Measurements from ENCODE around the gene CNTNAP4. TPM values are rescaled to one million over a fixed set of nuclear protein-coding genes. Genes with fewer than 3 reads are reported as not detected.

The CNTNAP4 gene
- total and polyA plus RNA-seq, 2 of the 4 experiments (the other 2 are of a cell fraction), result not detected

DNA sequence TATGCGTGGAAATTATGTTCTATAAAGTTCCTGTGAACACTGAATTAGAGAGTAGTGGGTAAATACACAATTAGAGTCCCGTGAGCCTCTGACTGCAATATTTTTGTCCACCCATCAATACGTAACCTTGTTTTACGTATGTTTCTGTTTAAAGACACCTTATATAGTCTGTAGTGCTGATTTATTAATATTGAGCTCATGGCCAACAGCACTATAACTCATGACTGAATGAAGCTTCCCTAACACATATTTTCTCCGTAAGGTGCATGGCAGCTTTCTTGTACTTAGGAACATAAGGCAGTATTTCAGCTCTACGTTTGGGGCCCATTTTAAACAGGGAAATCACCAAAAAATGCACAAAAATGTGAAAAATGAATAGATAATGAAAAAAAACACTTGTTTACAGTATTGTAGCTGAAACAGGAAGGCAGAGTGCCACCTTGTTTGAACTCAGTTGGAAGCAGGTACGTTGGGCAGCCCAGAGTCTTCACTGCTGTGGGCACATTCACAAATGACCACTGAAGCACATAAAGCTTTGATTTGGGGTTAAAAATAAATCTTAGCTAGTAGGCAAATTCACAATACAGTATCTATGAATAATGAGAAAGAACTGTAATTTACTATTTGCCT is 108.5 kb downstream of the CNTNAP4 start:
- ChIA-PET CTCF (no interaction called here), POLR2A (ENCODE audit: unreplicated experiment) (no interaction called here)
- Histone ChIP-seq H4K8ac (ENCODE audit: low read depth in 2 of 2, low read length in 2 of 2) (no peak overlapping the region), H3K9me1 (ENCODE audit: insufficient read depth, low read length) (no peaks in the 10 kb centered on the region), H4K91ac (ENCODE audit: insufficient read depth, low read depth, low read length) (no peak overlapping the region), H2BK120ac (ENCODE audit: low read depth, low read length) (no peak overlapping the region), H4K5ac (ENCODE audit: low read depth, low read length) (no peak overlapping the region), H3K23ac (ENCODE audit: low read depth, low read length) (no peak overlapping the region), H3K4me2 (ENCODE audit: low read depth, low read length) (no peak overlapping the region), H3K4me1 (ENCODE audit: control insufficient read depth, insufficient read depth, low read length) (no peaks in the 10 kb centered on the region), H2BK5ac (ENCODE audit: low read depth, low read length, poor library complexity, severe bottlenecking) (no peak overlapping the region), H3K9me3 (ENCODE audit: control insufficient read depth, insufficient read depth, low read length) (peaks cover 2% of the 10 kb centered on the region; the same call in 1 of the 2 replicates), H3K14ac (replicated peaks; ENCODE audit: low read depth, low read length) (no peak overlapping the region), H3K27ac (ENCODE audit: insufficient read depth, low read length) (no peak overlapping the region), H2AFZ (replicated peaks; ENCODE audit: low read length, poor library complexity) (no peak overlapping the region), H4K20me1 (ENCODE audit: insufficient read depth, low read length) (no peaks in the 10 kb centered on the region), H3K18ac (ENCODE audit: low read depth, low read length) (no peak overlapping the region), H3K56ac (ENCODE audit: extremely low read depth, insufficient read depth, low read length) (no peak overlapping the region), H3K4ac (ENCODE audit: low read depth, low read length) (no peak overlapping the region), H2BK15ac (ENCODE audit: low read depth, low read length) (no peak overlapping the region), H3K27me3 (ENCODE audit: control insufficient read depth, insufficient read depth, low read length) (no peaks in the 10 kb centered on the region), H2AK5ac (ENCODE audit: low read depth, low read length) (no peak overlapping the region), H3K4me3 (ENCODE audit: insufficient read depth, low read depth, low read length) (no peak overlapping the region), H3K9ac (ENCODE audit: low read depth, low read length) (no peak overlapping the region), H3K36me3 (ENCODE audit: control insufficient read depth, insufficient read depth, low read length) (no peaks in the 10 kb centered on the region), H3K79me1 (ENCODE audit: low read depth in 1 of 2, low read length in 2 of 2) (no peaks in the 10 kb centered on the region), H2BK20ac (ENCODE audit: low read depth, low read length) (no peak overlapping the region), H2AK9ac (replicated peaks; ENCODE audit: low read depth, low read length, poor library complexity) (no peak overlapping the region)
- ATAC-seq (ENCODE audit: low read depth), result no peak
- dilution Hi-C loops (cut with HindIII; ENCODE audit: low sequenced_read_pairs, unreplicated experiment) (no loop called here), intact Hi-C loops (cut with micrococcal nuclease) (no loop called here), in situ Hi-C loops (cut with MboI; ENCODE audit: low sequenced_read_pairs) (no loop called here)
- no CpG with 5 or more reads among the region's 7 CpGs for WGBS, 2 experiments (ENCODE audit: extremely low coverage in 2 of 2, insufficient read length in 1 of 2)
- DNase-seq, result no peak
- BruUV-seq (replicated peaks), result no TSS peak
- no peak for TF ChIP-seq RCOR1 (IDR thresholded peaks at IDR 0.05; ENCODE audit: insufficient replicate concordance, low read length)
- TF ChIP-seq MAFK (IDR thresholded peaks at IDR 0.05; ENCODE audit: low read depth, low read length), result no peak
- no peak for TF ChIP-seq MXI1 (IDR thresholded peaks at IDR 0.05; ENCODE audit: borderline replicate concordance, low read depth, low read length)
- TF ChIP-seq, protein P1, sequence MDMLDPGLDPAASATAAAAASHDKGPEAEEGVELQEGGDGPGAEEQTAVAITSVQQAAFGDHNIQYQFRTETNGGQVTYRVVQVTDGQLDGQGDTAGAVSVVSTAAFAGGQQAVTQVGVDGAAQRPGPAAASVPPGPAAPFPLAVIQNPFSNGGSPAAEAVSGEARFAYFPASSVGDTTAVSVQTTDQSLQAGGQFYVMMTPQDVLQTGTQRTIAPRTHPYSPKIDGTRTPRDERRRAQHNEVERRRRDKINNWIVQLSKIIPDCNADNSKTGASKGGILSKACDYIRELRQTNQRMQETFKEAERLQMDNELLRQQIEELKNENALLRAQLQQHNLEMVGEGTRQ (IDR thresholded peaks at IDR 0.05; ENCODE audit: low read depth, low read length), result no peak
- TF ChIP-seq FOS (IDR thresholded peaks at IDR 0.05; ENCODE audit: low read depth, low read length), result no peak
- TF ChIP-seq POLR2A (IDR thresholded peaks at IDR 0.05; ENCODE audit: low read depth, low read length), result no peak
- TF ChIP-seq RFX5 (IDR thresholded peaks at IDR 0.05; ENCODE audit: low read depth, low read length), result no peak
- TF ChIP-seq SMC3 (IDR thresholded peaks at IDR 0.05; ENCODE audit: low read depth, low read length), result no peak
- TF ChIP-seq, protein P2, sequence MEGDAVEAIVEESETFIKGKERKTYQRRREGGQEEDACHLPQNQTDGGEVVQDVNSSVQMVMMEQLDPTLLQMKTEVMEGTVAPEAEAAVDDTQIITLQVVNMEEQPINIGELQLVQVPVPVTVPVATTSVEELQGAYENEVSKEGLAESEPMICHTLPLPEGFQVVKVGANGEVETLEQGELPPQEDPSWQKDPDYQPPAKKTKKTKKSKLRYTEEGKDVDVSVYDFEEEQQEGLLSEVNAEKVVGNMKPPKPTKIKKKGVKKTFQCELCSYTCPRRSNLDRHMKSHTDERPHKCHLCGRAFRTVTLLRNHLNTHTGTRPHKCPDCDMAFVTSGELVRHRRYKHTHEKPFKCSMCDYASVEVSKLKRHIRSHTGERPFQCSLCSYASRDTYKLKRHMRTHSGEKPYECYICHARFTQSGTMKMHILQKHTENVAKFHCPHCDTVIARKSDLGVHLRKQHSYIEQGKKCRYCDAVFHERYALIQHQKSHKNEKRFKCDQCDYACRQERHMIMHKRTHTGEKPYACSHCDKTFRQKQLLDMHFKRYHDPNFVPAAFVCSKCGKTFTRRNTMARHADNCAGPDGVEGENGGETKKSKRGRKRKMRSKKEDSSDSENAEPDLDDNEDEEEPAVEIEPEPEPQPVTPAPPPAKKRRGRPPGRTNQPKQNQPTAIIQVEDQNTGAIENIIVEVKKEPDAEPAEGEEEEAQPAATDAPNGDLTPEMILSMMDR (conservative IDR thresholded peaks at IDR 0.05; ENCODE audit: low read depth, low read length), result no peak
